Gastroesophageal sphincter (tissue), 4 donors: ENCODE data around the gene ANKUB1. TPM values are rescaled to one million over a fixed set of nuclear protein-coding genes. Genes with fewer than 3 reads are reported as not detected.
"Not testable (repeated sequence)": the region's sequence is repeated elsewhere in the genome, so short reads cannot be mapped to it uniquely, and the experiment has no call there.

Source experiments
- ATAC-seq: fragments of 150-250 bp; one replicate; pipeline ENCODE4 v1.9.1; 2016; ENCODE audit warnings: mild to moderate bottlenecking, moderate library complexity
- H3K27ac ChIP-seq, 4 donors: fragments of 200-600 bp; sonication (generic) in 3 of 4; 1 replicate in 3 of 4; 2 replicates in 1 of 4; pipeline ENCODE4 v1.5.1; 2016 to 2019
- H3K27me3 ChIP-seq: fragments of 200-600 bp; sonication (generic); one replicate; pipeline ENCODE4 v1.5.1; 2019
- H3K36me3 ChIP-seq, 2 donors: fragments of 200-600 bp; sonication (generic); one replicate each; pipeline ENCODE4 v1.5.1; 2019; ENCODE audit warnings: control low read depth in 1 of 2
- H3K4me1 ChIP-seq, 3 donors: fragments of 200-600 bp; sonication (generic); 1 replicate in 2 of 3; 2 replicates in 1 of 3; pipeline ENCODE4 v1.5.1; 2016 to 2019; ENCODE audit warnings: control low read depth in 2 of 3
- H3K4me3 ChIP-seq, 2 donors: fragments of 200-600 bp; sonication (generic); one replicate each; pipeline ENCODE4 v1.5.1; 2019; ENCODE audit warnings: mild to moderate bottlenecking in 1 of 2, moderate library complexity in 1 of 2
- H3K9me3 ChIP-seq, 3 donors: fragments of 200-600 bp; sonication (generic); one replicate each; pipeline ENCODE4 v1.5.1; 2017 to 2019; ENCODE audit warnings: control low read depth in 2 of 3
- EP300 ChIP-seq: sonication (generic); formaldehyde crosslinking; IDR thresholded peaks from one replicate; pipeline ENCODE4 v1.6.1; 2017; ENCODE audit warnings: antibody characterized with exemption, mild to moderate bottlenecking
- POLR2A ChIP-seq, 2 donors: fragments of 450-650 bp; IDR thresholded peaks; one replicate each; pipeline ENCODE4 v1.6.1; 2017; ENCODE audit warnings: antibody characterized with exemption in 2 of 2, mild to moderate bottlenecking in 2 of 2, moderate library complexity in 1 of 2
- POLR2AphosphoS5 ChIP-seq: sonication (generic); formaldehyde crosslinking; IDR thresholded peaks from one replicate; pipeline ENCODE4 v1.6.1; 2017; ENCODE audit warnings: antibody characterized with exemption
- WGBS, 2 donors: methylation state at CpG; one replicate each; pipeline ENCODE4 v1.1.5; 2018; ENCODE audit warnings: low coverage in 1 of 2; 5-methylcytosine and 5-hydroxymethylcytosine counted together
- total RNA-seq, 4 donors: library from RNA; depleted of rRNA; stranded (reverse); fragments of >200 nt; gene quantifications; one replicate each; pipeline ENCODE4 v1.1.0, GENCODE V29; 2016
- TF ChIP-seq, protein P1 (sequence below), 4 experiments: fragments of 200-600 bp in 2 of 4; fragments of 450-650 bp in 2 of 4; sonication (generic) in 1 of 4; IDR thresholded peaks; one replicate each; pipeline ENCODE4 v1.5.1; 2017 to 2019; ENCODE audit warnings: antibody characterized with exemption in 4 of 4, mild to moderate bottlenecking in 2 of 4, moderate library complexity in 2 of 4

ANKUB1 gene
- total RNA-seq = not detected

- no peaks in the 10 kb centered on the region for H3K36me3 ChIP-seq
- no peak within 1 kb of the TSS for H3K27ac ChIP-seq
- ATAC-seq = no peak
- TF ChIP-seq POLR2A (IDR thresholded peaks at IDR 0.05) (no peak), POLR2AphosphoS5 (no peak), EP300 (no peak)
- TF ChIP-seq, protein P1, sequence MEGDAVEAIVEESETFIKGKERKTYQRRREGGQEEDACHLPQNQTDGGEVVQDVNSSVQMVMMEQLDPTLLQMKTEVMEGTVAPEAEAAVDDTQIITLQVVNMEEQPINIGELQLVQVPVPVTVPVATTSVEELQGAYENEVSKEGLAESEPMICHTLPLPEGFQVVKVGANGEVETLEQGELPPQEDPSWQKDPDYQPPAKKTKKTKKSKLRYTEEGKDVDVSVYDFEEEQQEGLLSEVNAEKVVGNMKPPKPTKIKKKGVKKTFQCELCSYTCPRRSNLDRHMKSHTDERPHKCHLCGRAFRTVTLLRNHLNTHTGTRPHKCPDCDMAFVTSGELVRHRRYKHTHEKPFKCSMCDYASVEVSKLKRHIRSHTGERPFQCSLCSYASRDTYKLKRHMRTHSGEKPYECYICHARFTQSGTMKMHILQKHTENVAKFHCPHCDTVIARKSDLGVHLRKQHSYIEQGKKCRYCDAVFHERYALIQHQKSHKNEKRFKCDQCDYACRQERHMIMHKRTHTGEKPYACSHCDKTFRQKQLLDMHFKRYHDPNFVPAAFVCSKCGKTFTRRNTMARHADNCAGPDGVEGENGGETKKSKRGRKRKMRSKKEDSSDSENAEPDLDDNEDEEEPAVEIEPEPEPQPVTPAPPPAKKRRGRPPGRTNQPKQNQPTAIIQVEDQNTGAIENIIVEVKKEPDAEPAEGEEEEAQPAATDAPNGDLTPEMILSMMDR (IDR thresholded peaks at IDR 0.05) = no peak
- no peak within 1 kb of the TSS for H3K4me3 ChIP-seq
- H3K27me3 ChIP-seq = peaks cover 10% of the 10 kb centered on the region
- H3K4me1 ChIP-seq = no peaks in the 10 kb centered on the region
- 88 to 92% methylated on average over 3 to 4 of the region's 4 CpGs for WGBS, 2 donors
- H3K9me3 ChIP-seq = no peaks in the 10 kb centered on the region
These were observed at the start of gene ANKUB1 for GRCh38 chr3:149792452-149793270. Gene ANKUB1, minus strand, starts transcription at chr3:149792554. Its CDS starts 188 bp downstream, at chr3:149792366.

DNA sequence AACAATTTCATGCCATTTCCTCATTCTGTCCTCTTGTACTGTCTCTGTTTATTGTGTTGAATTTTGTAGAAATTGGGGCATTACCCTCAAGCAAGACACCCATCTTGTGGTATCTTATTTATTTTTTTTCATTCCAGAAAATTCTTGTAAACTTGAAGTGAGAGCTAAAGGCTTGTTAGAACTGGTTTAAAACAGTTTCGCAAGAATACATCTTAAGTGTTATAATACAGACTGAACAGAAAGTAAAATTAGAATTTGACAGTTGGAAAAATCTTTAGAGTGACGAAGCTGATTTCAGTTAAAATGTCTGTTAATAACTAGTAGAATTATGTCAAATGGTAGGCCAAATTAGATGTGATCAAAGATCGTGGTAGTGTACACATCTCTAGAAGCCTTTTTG, 47.5 kb upstream of the ANKUB1 start:
- Histone ChIP-seq H3K9me3 (peaks cover 0 to 6% (median 0%) of the 10 kb centered on the region in 3 donors), H3K27ac (no peak overlapping the region), H3K36me3 (peaks cover 0 to 4% of the 10 kb centered on the region in 2 donors), H3K27me3 (no peaks in the 10 kb centered on the region), H3K4me3 (no peak overlapping the region), H3K4me1 (peaks cover 0 to 38% (median 0%) of the 10 kb centered on the region in 3 donors)
- WGBS, 2 donors = 78 to 100% methylated on average over 3 of the region's 3 CpGs
- TF ChIP-seq, protein P1 (IDR thresholded peaks at IDR 0.05) = no peak
- TF ChIP-seq POLR2A (IDR thresholded peaks at IDR 0.05) = no peak
- no peak for TF ChIP-seq EP300
- no peak for TF ChIP-seq POLR2AphosphoS5
- ATAC-seq = no peak

GRCh38 chr3:149839469-149839868, 47.1 kb upstream of the ANKUB1 start:
- H3K27ac ChIP-seq, H3K4me3 ChIP-seq, H3K27me3 ChIP-seq, H3K36me3 ChIP-seq, ATAC-seq, H3K9me3 ChIP-seq: not testable (repeated sequence)
- peaks cover 0 to 33% (median 0%) of the 10 kb centered on the region in 3 donors for H3K4me1 ChIP-seq
- WGBS, 2 donors = 96 to 100% methylated on average over 2 to 3 of the region's 3 CpGs

GRCh38 chr3:149838491-149838890, 46.1 kb upstream of the ANKUB1 start:
- ATAC-seq, H3K4me3 ChIP-seq, H3K27ac ChIP-seq, H3K36me3 ChIP-seq, H3K27me3 ChIP-seq, H3K9me3 ChIP-seq: not testable (repeated sequence)
- WGBS, 2 donors = no CpG with 5 or more reads among the region's 3 CpGs
- H3K4me1 ChIP-seq = peaks cover 0 to 24% (median 0%) of the 10 kb centered on the region in 3 donors

DNA sequence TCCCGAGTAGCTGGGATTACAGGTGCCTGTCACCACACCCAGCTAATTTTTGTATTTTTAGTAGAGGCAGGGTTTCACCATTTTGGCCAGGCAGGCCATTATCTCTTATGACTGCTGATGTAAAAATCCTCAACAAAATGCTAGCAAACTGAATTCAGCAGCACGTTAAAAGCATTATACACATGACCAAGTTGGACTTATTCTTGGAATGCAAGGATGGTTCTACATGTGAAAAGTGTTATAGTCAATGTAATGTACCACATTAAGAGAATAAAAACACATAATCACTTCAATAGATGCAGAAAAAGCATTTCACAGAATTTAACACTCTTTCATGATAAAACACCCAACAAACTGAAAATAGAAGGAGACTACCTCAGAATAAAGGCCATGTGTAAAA, 40.9 kb upstream of the ANKUB1 start:
- ATAC-seq = no peak
- peaks cover 0 to 9% (median 0%) of the 10 kb centered on the region in 3 donors for H3K4me1 ChIP-seq
- no peak overlapping the region for H3K4me3 ChIP-seq
- H3K9me3 ChIP-seq = peaks cover 0 to 20% (median 0%) of the 10 kb centered on the region in 3 donors
- 92% methylated on average over 1 of the region's 2 CpGs; no CpG with 5 or more reads in 1 of the 2 donors for WGBS, 2 donors
- TF ChIP-seq, protein P1 (IDR thresholded peaks at IDR 0.05) = no peak
- TF ChIP-seq EP300 (no peak), POLR2A (IDR thresholded peaks at IDR 0.05) (no peak), POLR2AphosphoS5 (no peak)
- no peak overlapping the region for H3K27ac ChIP-seq
- peaks cover 0 to 1% of the 10 kb centered on the region in 2 donors for H3K36me3 ChIP-seq
- H3K27me3 ChIP-seq = no peaks in the 10 kb centered on the region

- Histone ChIP-seq H3K9me3 (peaks cover 0 to 17% (median 0%) of the 10 kb centered on the region in 3 donors), H3K36me3 (no peaks in the 10 kb centered on the region), H3K27me3 (no peaks in the 10 kb centered on the region), H3K4me3 (no peak overlapping the region), H3K27ac (no peak overlapping the region), H3K4me1 (peaks cover 0 to 18% (median 0%) of the 10 kb centered on the region in 3 donors)
- no peak for ATAC-seq
- no peak for TF ChIP-seq POLR2AphosphoS5
- TF ChIP-seq, protein P1 (IDR thresholded peaks at IDR 0.05) = no peak
- no peak for TF ChIP-seq POLR2A (IDR thresholded peaks at IDR 0.05)
- no peak for TF ChIP-seq EP300
- 93 to 100% methylated on average over 1 of the region's 1 CpG for WGBS, 2 donors
These were observed 39.7 kb upstream of the ANKUB1 start for GRCh38 chr3:149832086-149832485.
